ENCODE results near the gene OTC.
A peak's percentile ranks its signal among the peaks of the same experiment; 100 is the strongest.

OTC gene

GRCh38 chrX:38357747-38358673 lies 5.6 kb downstream of the OTC start:
- DNase-seq, result no peak

DNA sequence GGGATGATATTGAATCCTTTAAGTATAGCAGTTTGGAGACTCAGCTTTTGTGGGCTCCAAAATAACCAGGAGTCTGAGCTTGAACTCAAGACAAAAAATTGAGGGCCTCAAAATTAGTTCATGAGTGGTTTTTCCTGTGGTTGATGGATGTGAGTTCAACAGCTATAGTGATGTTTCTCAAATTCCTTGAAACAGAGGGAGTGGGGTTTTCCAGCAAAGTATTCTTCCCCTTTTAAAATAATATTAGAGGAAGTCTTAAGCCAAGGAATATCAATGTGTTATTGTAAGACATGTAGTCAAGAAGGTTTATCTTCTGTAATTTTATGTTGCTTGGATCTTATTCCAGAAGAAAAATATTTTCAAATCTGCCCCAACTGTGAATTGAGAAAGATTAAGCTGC lies 10.6 kb downstream of the OTC start:
- no peak for DNase-seq

- no peak for DNase-seq
Observed at GRCh38 chrX:38365954-38366353, 13.6 kb downstream of the OTC start.

GRCh38 chrX:38368774-38369173 lies 16.4 kb downstream of the OTC start:
- DNase-seq, result no peak

DNA sequence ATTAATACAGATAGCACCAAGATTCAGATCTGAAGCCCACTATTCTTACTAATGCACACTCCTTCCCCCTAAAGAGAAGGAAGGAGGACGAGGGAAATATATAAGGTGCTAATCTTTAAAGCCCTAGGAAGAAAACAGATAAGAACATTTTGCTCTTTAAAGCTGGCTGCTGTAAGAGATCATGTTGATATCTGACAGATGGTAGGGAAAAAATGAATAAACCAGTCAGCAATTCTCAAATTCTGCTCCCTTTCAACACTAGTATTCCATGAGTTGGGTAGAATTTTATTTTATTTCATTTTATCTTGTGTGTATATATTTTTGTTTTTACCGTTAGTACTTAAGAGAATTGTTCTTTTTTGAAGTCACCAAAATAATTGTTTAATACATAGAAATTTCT lies 19.2 kb downstream of the OTC start:
- DNase-seq, result no peak

DNA sequence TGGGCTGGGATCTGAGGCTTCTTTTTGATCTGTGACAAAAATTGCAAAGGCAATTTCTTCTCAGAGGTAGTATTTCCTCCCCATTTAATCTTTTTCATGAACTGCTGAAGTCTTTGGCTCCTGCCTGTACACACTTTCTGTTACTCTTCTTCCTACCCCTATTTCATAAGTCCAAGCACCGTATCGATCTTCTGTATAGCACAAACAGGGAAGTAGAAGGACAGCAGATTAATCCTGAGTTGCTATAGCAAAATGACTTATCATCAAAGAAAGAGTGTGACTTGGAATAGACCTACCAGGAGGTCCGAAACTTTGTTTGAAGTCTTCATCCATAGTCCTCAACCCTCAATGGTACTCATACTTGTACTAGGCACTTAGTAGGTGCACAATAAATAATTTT lies 22.0 kb downstream of the OTC start:
- DNase-seq, result no peak

- DNase-seq, result no peak
Observed at GRCh38 chrX:38375891-38376290, 23.5 kb downstream of the OTC start.

- DNase-seq, result no peak
Observed at GRCh38 chrX:38376747-38377146, 24.3 kb downstream of the OTC start.

- no peak for DNase-seq
Observed at GRCh38 chrX:38379088-38379487, 26.7 kb downstream of the OTC start.

- DNase-seq, result no peak
Observed at GRCh38 chrX:38382663-38383062, 30.3 kb downstream of the OTC start.

GRCh38 chrX:38400389-38400910 lies 48.0 kb downstream of the OTC start:
- DNase-seq, result no peak

- no peak for DNase-seq
Observed at GRCh38 chrX:38402118-38402517, 49.7 kb downstream of the OTC start.

- DNase-seq, result no peak
Observed at GRCh38 chrX:38403834-38404233, 51.4 kb downstream of the OTC start.

GRCh38 chrX:38407126-38407525 lies 54.7 kb downstream of the OTC start:
- no peak for DNase-seq

- no peak for DNase-seq
Observed at GRCh38 chrX:38409289-38409688, 56.9 kb downstream of the OTC start.

- peak; percentile 12 for DNase-seq
Observed at GRCh38 chrX:38426785-38427184, 74.4 kb downstream of the OTC start.

DNA sequence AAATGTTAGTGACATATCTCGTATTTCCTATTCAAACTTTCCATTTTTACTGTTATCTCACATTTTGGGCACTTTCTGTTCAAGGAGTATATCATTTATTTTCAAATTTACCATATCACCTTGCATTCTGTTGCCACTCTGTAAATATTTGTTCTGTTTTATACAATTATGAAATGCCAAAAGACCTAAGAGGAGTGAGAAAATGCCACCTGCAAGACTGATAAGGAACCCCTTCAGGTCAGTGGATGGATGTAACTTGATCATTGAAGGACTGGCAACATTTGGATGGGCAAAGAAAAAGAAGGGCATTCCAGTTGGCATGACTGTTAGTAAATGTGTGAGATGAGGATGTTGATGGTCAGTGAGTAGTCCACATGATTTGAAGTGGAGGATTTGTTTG lies 79.1 kb downstream of the OTC start:
- DNase-seq, result no peak

DNA sequence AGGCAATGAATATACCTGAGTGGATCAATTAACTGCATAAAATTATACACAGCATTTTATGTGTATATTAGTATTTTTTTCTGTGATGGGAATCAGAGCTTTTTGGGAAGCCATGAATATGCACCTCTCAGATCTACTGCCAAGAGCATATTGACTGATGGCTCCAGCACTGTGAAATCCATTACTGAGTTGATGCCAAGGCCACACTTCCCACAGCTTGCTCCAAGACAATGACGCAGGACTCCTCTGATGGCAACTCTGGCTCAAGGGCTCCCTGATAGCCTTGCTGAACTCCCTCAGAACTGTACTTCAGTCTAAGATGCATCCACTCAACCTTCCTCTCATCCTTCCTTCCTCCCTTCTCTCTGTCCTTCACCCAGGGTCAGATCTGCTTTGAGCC lies 82.7 kb downstream of the OTC start:
- no peak for DNase-seq

- DNase-seq, result no peak
Observed at GRCh38 chrX:38437093-38437492, 84.7 kb downstream of the OTC start.

- DNase-seq, result no peak
Observed at GRCh38 chrX:38438321-38438720, 85.9 kb downstream of the OTC start.

GRCh38 chrX:38452603-38453002 lies 100.2 kb downstream of the OTC start:
- DNase-seq, result no peak

DNA sequence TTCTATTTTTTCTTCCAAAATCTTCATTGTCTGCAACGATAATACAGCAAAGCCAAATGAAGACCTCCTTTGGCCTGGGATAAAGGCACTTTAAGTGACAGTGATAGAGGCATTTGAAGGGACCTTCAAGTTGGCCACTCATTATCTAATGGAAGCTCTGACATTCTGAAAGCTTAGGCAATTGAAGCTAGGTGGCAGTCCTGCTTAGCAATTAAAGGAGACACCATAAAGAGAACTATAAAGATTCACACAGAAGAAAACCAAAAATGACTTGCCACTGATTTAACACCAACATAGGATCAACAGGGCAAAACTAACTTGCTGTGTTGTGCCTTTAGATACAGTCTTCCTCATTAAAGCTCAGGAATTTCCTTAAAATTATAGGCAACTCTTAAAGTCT lies 105.7 kb downstream of the OTC start:
- no peak for DNase-seq

GRCh38 chrX:38462257-38462656 lies 109.9 kb downstream of the OTC start:
- no peak for DNase-seq

DNA sequence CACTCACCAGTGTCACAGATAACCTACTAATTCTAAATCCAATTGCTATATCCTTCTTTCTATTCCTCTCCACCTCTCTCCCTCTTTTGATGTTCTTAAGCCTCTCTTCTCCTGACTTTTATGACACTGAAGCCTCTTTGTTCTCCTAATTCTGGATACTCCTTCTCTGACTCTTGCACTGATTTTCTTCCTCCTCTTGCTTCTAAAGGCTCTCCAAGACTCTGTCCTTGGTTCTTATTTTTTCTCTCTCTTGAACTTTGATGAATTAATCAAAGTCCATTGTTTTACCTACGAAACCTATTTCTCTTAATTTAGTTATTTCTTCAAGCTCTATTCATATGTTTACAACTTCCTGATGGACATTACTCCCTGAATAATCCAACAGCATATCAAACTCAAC lies 113.3 kb downstream of the OTC start:
- no peak for DNase-seq
